Ovary (tissue), 3 donors: ENCODE results near the gene ACVR1B.

Source experiments
- EP300 ChIP-seq: sonication (generic); formaldehyde crosslinking; IDR thresholded peaks from one replicate; pipeline ENCODE4 v1.6.1; 2017; ENCODE audit warnings: antibody characterized with exemption
- POLR2A ChIP-seq: fragments of 450-650 bp; IDR thresholded peaks from one replicate; pipeline ENCODE4 v1.6.1; 2017; ENCODE audit warnings: antibody characterized with exemption, mild to moderate bottlenecking, moderate library complexity
- TF ChIP-seq, protein P1 (sequence below), 3 donors: fragments of 450-650 bp in 2 of 3; fragments of 200-600 bp in 1 of 3; IDR thresholded peaks; one replicate each; pipeline versions ENCODE4 v1.5.1 to v1.8.0; 2016 to 2022; ENCODE audit warnings: antibody characterized with exemption in 3 of 3, mild to moderate bottlenecking in 1 of 3
- donor health status: DM: no; HTN: no; CAD: no.

DNA sequence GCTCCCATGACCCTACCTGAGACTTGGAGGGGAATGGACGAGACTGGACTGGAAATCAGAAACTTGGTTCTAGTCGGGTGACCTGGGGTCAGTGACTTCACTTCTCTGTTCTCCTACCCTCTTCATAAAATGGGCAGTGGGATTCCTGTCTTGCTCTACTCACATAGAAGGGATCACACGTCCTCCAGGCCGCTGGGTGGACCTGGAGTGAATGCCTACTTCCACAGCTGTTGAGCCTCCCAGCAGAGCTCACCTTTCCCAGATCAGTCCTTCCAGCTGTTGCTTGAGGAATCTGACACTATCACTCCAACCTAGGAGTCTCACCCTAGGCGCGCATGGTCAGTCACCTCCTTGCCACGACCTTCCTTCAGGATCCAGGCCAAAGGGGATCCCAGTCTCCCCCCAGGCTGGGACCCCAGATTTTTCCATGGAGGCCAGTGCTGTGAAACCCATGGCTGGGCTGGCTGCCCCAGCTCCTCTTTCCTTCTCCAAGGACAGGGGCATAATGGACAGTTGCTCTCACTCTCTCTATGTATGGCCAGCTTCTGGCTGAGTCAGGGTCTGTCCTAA lies 43.6 kb upstream of the ACVR1B start:
- TF ChIP-seq, protein P1, sequence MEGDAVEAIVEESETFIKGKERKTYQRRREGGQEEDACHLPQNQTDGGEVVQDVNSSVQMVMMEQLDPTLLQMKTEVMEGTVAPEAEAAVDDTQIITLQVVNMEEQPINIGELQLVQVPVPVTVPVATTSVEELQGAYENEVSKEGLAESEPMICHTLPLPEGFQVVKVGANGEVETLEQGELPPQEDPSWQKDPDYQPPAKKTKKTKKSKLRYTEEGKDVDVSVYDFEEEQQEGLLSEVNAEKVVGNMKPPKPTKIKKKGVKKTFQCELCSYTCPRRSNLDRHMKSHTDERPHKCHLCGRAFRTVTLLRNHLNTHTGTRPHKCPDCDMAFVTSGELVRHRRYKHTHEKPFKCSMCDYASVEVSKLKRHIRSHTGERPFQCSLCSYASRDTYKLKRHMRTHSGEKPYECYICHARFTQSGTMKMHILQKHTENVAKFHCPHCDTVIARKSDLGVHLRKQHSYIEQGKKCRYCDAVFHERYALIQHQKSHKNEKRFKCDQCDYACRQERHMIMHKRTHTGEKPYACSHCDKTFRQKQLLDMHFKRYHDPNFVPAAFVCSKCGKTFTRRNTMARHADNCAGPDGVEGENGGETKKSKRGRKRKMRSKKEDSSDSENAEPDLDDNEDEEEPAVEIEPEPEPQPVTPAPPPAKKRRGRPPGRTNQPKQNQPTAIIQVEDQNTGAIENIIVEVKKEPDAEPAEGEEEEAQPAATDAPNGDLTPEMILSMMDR (IDR thresholded peaks at IDR 0.05), result no peak
- TF ChIP-seq POLR2A (no peak), EP300 (no peak)
